MM.1S (cell line): ENCODE results near the gene CHTF18.

Source experiments
- EZH2 ChIP-seq: fragments of 300-600 bp; sonication (generic); optimal IDR thresholded peaks from 2 replicates; pipeline ENCODE3; 2017; ENCODE audit warnings: low read depth, mild to moderate bottlenecking, antibody characterized with exemption, low read length, mixed read lengths
- EZH2phosphoT487 ChIP-seq: fragments of 300-600 bp; sonication (generic); IDR thresholded peaks from 2 replicates; pipeline ENCODE4 v1.6.1; 2018; ENCODE audit warnings: antibody characterized with exemption, low read length
- TF ChIP-seq, protein P1 (sequence below): fragments of 300-600 bp; sonication (generic); IDR thresholded peaks from 2 replicates; pipeline ENCODE4 v1.5.1; 2016; ENCODE audit warnings: antibody characterized with exemption, low read length, mixed read lengths

DNA sequence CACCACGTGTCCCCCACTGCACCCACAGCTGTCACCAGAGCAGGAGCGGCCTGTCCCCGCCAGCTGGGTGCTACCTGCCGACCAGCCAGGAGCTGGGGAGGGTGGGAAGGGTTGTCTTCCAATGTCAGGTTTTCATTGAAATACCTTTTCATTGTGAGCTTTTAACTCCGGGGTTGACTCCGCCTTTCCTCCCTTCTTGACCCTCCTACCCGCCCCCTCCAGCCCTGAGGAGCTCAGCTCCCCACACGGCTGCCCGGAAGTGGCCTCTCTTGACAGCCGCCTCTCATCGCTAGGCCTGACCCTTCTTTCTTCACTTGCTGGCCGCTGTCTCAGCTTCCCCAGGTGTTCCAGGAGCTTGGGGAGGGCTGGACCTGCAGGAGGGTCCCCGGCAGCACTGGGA, 33.3 kb downstream of the CHTF18 start:
- TF ChIP-seq, protein P1, sequence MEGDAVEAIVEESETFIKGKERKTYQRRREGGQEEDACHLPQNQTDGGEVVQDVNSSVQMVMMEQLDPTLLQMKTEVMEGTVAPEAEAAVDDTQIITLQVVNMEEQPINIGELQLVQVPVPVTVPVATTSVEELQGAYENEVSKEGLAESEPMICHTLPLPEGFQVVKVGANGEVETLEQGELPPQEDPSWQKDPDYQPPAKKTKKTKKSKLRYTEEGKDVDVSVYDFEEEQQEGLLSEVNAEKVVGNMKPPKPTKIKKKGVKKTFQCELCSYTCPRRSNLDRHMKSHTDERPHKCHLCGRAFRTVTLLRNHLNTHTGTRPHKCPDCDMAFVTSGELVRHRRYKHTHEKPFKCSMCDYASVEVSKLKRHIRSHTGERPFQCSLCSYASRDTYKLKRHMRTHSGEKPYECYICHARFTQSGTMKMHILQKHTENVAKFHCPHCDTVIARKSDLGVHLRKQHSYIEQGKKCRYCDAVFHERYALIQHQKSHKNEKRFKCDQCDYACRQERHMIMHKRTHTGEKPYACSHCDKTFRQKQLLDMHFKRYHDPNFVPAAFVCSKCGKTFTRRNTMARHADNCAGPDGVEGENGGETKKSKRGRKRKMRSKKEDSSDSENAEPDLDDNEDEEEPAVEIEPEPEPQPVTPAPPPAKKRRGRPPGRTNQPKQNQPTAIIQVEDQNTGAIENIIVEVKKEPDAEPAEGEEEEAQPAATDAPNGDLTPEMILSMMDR, result no peak
- TF ChIP-seq EZH2, result no peak
- TF ChIP-seq EZH2phosphoT487, result no peak
